Breast epithelium (tissue), 4 donors: ENCODE measurements around the gene MMS22L. TPM values are rescaled to one million over a fixed set of nuclear protein-coding genes. Genes with fewer than 3 reads are reported as not detected.
"Not testable (repeated sequence)": the region's sequence is repeated elsewhere in the genome, so short reads cannot be mapped to it uniquely, and the experiment has no call there.

Source experiments
- DNase-seq, 2 donors: peaks; one replicate each; pipeline ENCODE4 v3.0.0-alpha.2; 2019; ENCODE audit warnings: low spot score in 2 of 2
- H3K27ac ChIP-seq, 2 donors: fragments of 200-600 bp; sonication (generic) in 1 of 2; one replicate each; pipeline ENCODE4 v1.5.1; 2016 to 2019; ENCODE audit warnings: mild to moderate bottlenecking in 1 of 2
- H3K27me3 ChIP-seq, 2 donors: fragments of 200-600 bp; sonication (generic) in 1 of 2; one replicate each; pipeline versions ENCODE4 v1.5.1 to v1.6.0; 2017 to 2019; ENCODE audit warnings: control low read depth in 1 of 2, mild to moderate bottlenecking in 1 of 2
- H3K36me3 ChIP-seq: fragments of 200-600 bp; one replicate; pipeline ENCODE4 v1.5.1; 2019
- H3K4me1 ChIP-seq, 2 donors: fragments of 200-600 bp; sonication (generic); one replicate each; pipeline ENCODE4 v1.5.1; 2016 to 2019; ENCODE audit warnings: control low read depth in 1 of 2
- H3K4me3 ChIP-seq, 3 donors: fragments of 200-600 bp; sonication (generic); 1 replicate in 2 of 3; 2 replicates in 1 of 3; pipeline ENCODE4 v1.5.1; 2016 to 2019; ENCODE audit warnings: mild to moderate bottlenecking in 3 of 3, moderate library complexity in 2 of 3
- H3K9me3 ChIP-seq, 2 donors: fragments of 200-600 bp; sonication (generic) in 1 of 2; one replicate each; pipeline ENCODE4 v1.5.1; 2016 to 2019; ENCODE audit warnings: control low read depth in 1 of 2
- POLR2A ChIP-seq: fragments of 450-650 bp; IDR thresholded peaks from one replicate; pipeline ENCODE4 v1.6.1; 2016; ENCODE audit warnings: antibody characterized with exemption, mild to moderate bottlenecking, moderate library complexity
- POLR2AphosphoS5 ChIP-seq, 3 donors: sonication (generic); formaldehyde crosslinking; IDR thresholded peaks; one replicate each; pipeline ENCODE4 v1.6.1; 2017; ENCODE audit warnings: antibody characterized with exemption in 3 of 3
- intact Hi-C: fragments of 100-400 bp; cut with DNase I; formaldehyde crosslinking; loops from one replicate; pipeline ENCODE4 v1.15.1; 2023; ENCODE audit warnings: low total_unique reads
- total RNA-seq, 3 donors: library from RNA; depleted of rRNA; stranded (reverse); fragments of >200 nt; gene quantifications; one replicate each; pipeline ENCODE4 v1.1.0, GENCODE V29; 2016
- TF ChIP-seq, protein P1 (sequence below), 3 donors: fragments of 450-650 bp; IDR thresholded peaks; one replicate each; pipeline ENCODE4 v1.5.1; 2016 to 2017; ENCODE audit warnings: antibody characterized with exemption in 3 of 3, mild to moderate bottlenecking in 3 of 3, moderate library complexity in 3 of 3

MMS22L gene
- total RNA-seq, 3 donors from 2014 or later: 5.4 to 16.2 (median 9.5) TPM

DNA sequence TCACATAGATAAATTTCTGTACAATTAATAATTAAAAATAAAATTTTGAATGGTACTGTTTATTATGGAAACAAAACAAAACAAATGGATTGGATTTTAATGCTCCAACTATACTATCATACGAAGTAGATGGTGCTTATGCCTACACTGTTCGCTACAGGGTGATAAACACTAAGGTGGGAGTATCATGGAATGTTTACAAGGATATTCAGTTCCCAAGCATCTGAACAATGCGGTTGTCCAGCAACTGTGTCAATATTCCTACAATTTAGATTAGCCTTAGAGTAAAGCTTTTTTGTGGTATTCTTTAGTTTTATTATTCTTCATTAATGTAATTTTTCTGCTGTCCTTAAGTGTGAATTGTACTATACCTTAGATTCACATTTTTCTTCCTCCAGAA lies 105.1 kb downstream of the MMS22L start:
- Histone ChIP-seq H3K4me3 (no peak overlapping the region), H3K4me1 (no peaks in the 10 kb centered on the region), H3K9me3 (no peaks in the 10 kb centered on the region), H3K36me3 (no peaks in the 10 kb centered on the region), H3K27ac (no peak overlapping the region), H3K27me3 (no peaks in the 10 kb centered on the region)
- TF ChIP-seq, protein P1, sequence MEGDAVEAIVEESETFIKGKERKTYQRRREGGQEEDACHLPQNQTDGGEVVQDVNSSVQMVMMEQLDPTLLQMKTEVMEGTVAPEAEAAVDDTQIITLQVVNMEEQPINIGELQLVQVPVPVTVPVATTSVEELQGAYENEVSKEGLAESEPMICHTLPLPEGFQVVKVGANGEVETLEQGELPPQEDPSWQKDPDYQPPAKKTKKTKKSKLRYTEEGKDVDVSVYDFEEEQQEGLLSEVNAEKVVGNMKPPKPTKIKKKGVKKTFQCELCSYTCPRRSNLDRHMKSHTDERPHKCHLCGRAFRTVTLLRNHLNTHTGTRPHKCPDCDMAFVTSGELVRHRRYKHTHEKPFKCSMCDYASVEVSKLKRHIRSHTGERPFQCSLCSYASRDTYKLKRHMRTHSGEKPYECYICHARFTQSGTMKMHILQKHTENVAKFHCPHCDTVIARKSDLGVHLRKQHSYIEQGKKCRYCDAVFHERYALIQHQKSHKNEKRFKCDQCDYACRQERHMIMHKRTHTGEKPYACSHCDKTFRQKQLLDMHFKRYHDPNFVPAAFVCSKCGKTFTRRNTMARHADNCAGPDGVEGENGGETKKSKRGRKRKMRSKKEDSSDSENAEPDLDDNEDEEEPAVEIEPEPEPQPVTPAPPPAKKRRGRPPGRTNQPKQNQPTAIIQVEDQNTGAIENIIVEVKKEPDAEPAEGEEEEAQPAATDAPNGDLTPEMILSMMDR (IDR thresholded peaks at IDR 0.05): no peak
- TF ChIP-seq POLR2AphosphoS5 (IDR thresholded peaks at IDR 0.05) (no peak), POLR2A (no peak)
- DNase-seq: no peak
- intact Hi-C loops: no loop called here

DNA sequence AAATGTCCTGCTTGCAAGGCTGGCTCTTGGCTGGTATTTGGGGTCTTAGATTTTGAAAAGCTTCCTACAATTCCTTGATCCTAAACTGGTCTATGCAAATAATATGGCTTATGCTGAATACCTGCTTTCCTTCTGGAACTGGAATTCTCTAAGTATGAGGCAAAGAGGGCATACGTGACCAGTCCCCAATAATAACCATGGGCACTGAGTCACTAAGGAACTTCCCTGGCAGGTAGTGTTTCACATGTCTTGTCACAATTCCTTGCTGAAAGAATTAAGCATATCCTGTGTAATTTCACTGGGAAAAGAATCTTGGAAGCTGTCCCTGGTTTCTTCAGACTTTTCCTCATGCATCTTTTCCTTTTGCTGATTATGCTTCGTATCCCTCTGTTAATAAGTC lies 106.5 kb downstream of the MMS22L start:
- intact Hi-C loops: no loop called here
- DNase-seq: no peak
- H3K27me3 ChIP-seq: no peaks in the 10 kb centered on the region
- H3K27ac ChIP-seq: no peak overlapping the region
- H3K9me3 ChIP-seq: no peaks in the 10 kb centered on the region
- no peaks in the 10 kb centered on the region for H3K36me3 ChIP-seq
- H3K4me3 ChIP-seq: no peak overlapping the region
- no peaks in the 10 kb centered on the region for H3K4me1 ChIP-seq
- TF ChIP-seq, protein P1 (IDR thresholded peaks at IDR 0.05): no peak
- TF ChIP-seq POLR2AphosphoS5 (IDR thresholded peaks at IDR 0.05): no peak
- no peak for TF ChIP-seq POLR2A

DNA sequence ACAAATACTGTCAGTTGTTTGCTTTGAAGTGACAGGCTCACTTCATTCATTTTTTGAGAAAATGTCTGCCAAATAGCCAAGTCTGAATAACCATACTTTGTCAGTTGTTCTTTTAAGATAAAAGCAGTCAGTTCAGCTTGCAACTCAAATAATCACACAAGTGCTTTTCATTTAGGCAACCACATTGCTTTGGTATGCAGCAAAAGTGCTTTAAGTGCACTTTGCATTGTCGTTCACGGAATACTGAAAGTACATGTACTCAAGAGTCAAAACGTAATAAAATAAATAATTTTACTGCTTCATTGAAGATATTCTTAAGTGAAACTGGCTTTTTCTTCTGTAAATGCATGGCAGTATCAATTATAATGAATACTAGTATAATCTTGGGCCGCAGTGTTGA lies 107.2 kb downstream of the MMS22L start:
- Histone ChIP-seq H3K4me3 (no peak overlapping the region), H3K27ac (no peak overlapping the region), H3K4me1 (no peaks in the 10 kb centered on the region), H3K27me3 (no peaks in the 10 kb centered on the region), H3K36me3 (no peaks in the 10 kb centered on the region), H3K9me3 (no peaks in the 10 kb centered on the region)
- TF ChIP-seq POLR2A (no peak), POLR2AphosphoS5 (IDR thresholded peaks at IDR 0.05) (no peak)
- TF ChIP-seq, protein P1 (IDR thresholded peaks at IDR 0.05): no peak
- intact Hi-C loops: no loop called here
- DNase-seq: no peak

DNA sequence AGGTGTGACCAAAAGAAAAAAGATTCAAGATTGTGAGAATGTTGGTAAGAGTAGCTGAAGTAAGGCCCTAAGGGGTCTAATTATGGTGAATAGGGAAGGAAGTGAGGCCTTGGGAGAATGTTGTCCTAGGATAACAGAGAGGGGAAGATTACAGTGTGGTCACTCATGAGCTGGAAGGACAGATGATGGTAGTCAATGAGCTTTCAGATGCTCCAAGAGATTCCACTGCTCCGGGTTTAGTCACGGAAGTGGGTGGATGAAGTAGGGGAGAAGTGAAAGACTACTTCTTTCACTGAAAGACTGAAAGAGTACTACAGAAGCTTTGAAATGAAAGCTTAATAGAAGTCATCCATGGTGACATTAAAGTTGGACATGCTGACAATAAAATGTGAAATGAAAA lies 108.5 kb downstream of the MMS22L start:
- Histone ChIP-seq H3K9me3 (no peaks in the 10 kb centered on the region), H3K27ac (no peak overlapping the region), H3K27me3 (no peaks in the 10 kb centered on the region), H3K4me1 (no peaks in the 10 kb centered on the region), H3K4me3 (no peak overlapping the region), H3K36me3 (no peaks in the 10 kb centered on the region)
- DNase-seq: no peak
- TF ChIP-seq, protein P1 (IDR thresholded peaks at IDR 0.05): no peak
- TF ChIP-seq POLR2A: no peak
- no peak for TF ChIP-seq POLR2AphosphoS5 (IDR thresholded peaks at IDR 0.05)
- intact Hi-C loops: no loop called here

DNA sequence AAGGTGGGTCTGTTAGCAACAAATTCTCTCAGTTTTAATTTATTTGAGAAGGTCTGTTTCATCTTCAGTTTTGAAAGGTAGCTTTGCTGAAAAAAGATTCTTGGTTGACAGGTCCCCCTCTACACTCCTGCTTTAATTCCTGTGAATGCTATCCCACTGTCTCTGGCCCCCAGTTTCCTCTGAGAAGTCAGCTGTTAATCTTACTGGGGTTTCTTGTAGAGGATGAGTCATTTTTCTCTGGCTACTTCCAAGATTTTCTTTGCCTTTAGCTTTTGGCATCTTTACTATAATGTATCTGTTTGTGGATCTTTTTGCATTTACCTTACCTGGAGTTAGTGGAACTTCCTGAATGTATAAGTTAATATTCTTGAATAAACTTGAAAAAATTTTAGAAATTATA lies 122.7 kb downstream of the MMS22L start:
- TF ChIP-seq, protein P1 (IDR thresholded peaks at IDR 0.05): no peak
- TF ChIP-seq POLR2AphosphoS5 (IDR thresholded peaks at IDR 0.05): no peak
- no peak overlapping the region for H3K27ac ChIP-seq
- no peaks in the 10 kb centered on the region for H3K27me3 ChIP-seq
- no peak overlapping the region for H3K4me3 ChIP-seq
- no peaks in the 10 kb centered on the region for H3K9me3 ChIP-seq
- DNase-seq: no peak
- H3K4me1 ChIP-seq: no peaks in the 10 kb centered on the region
- intact Hi-C loops: no loop called here
- no peaks in the 10 kb centered on the region for H3K36me3 ChIP-seq

DNA sequence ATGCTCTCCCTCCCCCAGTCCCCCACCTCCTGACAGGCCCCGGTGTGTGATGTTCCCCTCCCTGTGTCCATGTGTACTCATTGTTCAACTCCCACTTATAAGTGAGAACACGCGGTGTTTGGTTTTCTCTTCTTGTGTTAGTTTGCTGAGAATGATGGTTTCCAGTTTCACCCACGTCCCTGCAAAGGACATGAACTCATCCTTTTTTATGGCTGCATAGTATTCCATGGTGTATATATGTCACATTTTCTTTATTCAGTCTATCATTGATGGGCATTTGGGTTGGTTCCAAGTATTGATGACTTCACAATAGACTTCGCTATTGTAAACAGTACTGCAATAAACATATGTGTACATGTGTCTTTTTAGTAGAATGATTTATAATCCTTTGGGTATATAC lies 127.6 kb downstream of the MMS22L start:
- DNase-seq, H3K27ac ChIP-seq, intact Hi-C loops, H3K9me3 ChIP-seq, H3K27me3 ChIP-seq, H3K4me1 ChIP-seq, H3K36me3 ChIP-seq, H3K4me3 ChIP-seq: not testable (repeated sequence)
